H1 (cell line): Measurements from ENCODE around the gene SLC7A14. TPM values are rescaled to one million over a fixed set of nuclear protein-coding genes. Genes with fewer than 3 reads are reported as not detected.

ENCODE experiments used
- SIX5 ChIP-seq: IDR thresholded peaks from 2 replicates; pipeline ENCODE4 v1.6.1; 2011; ENCODE audit warnings: mild to moderate bottlenecking, low read depth, low read length
- polyA plus RNA-seq, 7 experiments: library from polyadenylated mRNA; depleted of rRNA in 3 of 7; stranded (reverse) in 5 of 7; unstranded in 2 of 7; fragments of >200 nt in 5 of 7; fragments of 200-250 nt in 2 of 7; gene quantifications; 1 replicate in 5 of 7; 2 replicates in 1 of 7; 4 replicates in 1 of 7; pipeline versions ENCODE4 v1.2.1 to v1.2.3, GENCODE V29; 2011 to 2013; ENCODE audit warnings: missing spikeins in 2 of 7, mixed read lengths in 2 of 7
- total RNA-seq: library from RNA; stranded (reverse); fragmentation: NEBNext Ultra II Directional; extraction: Animal tissue kit (Norgen Biotek cat#: 25700); gene quantifications from 2 replicates; pipeline ENCODE4 v1.2.1, GENCODE V29; 2021

Gene SLC7A14
- total and polyA plus RNA-seq, 2 of the 8 experiments (the other 6 are each of a cell fraction or from before 2014, with no cell fraction given), result 0.21 to 0.95 TPM

- no peak for TF ChIP-seq SIX5
Measured at GRCh38 chr3:170531657-170532335, 54.1 kb downstream of the SLC7A14 start (continued).
